ENCODE data around the gene SH3BP5. TPM values are rescaled to one million over a fixed set of nuclear protein-coding genes. Genes with fewer than 3 reads are reported as not detected.

Gene SH3BP5
- total RNA-seq, 1 donor from 2014 or later = 9.3 TPM

- Histone ChIP-seq H3K4me3 (ENCODE audit: low read depth, low read length) (no peak overlapping the region), H3K36me3 (ENCODE audit: control insufficient read depth, insufficient read depth, low read length) (no peaks in the 10 kb centered on the region), H3K27me3 (ENCODE audit: control insufficient read depth, insufficient read depth, low read length) (no peaks in the 10 kb centered on the region)
- DNase-seq (ENCODE audit: low read depth) = no peak
- TF ChIP-seq CTCF (IDR thresholded peaks at IDR 0.05; ENCODE audit: insufficient read depth, low read length, poor library complexity, severe bottlenecking) = no peak
These were observed 104.2 kb downstream of the SH3BP5 start for GRCh38 chr3:15228147-15228546.

- Histone ChIP-seq H3K27me3 (ENCODE audit: control insufficient read depth, insufficient read depth, low read length) (no peaks in the 10 kb centered on the region), H3K36me3 (ENCODE audit: control insufficient read depth, insufficient read depth, low read length) (peaks cover 1% of the 10 kb centered on the region), H3K4me3 (ENCODE audit: low read depth, low read length) (no peak overlapping the region)
- no peak for TF ChIP-seq CTCF (IDR thresholded peaks at IDR 0.05; ENCODE audit: insufficient read depth, low read length, poor library complexity, severe bottlenecking)
- DNase-seq (ENCODE audit: low read depth) = no peak
These were observed 108.5 kb downstream of the SH3BP5 start for GRCh38 chr3:15223685-15224572.

- no peak for TF ChIP-seq CTCF (IDR thresholded peaks at IDR 0.05; ENCODE audit: insufficient read depth, low read length, poor library complexity, severe bottlenecking)
- no peaks in the 10 kb centered on the region for H3K27me3 ChIP-seq (ENCODE audit: control insufficient read depth, insufficient read depth, low read length)
- H3K4me3 ChIP-seq (ENCODE audit: low read depth, low read length) = no peak overlapping the region
- peaks cover 3% of the 10 kb centered on the region for H3K36me3 ChIP-seq (ENCODE audit: control insufficient read depth, insufficient read depth, low read length)
- DNase-seq (ENCODE audit: low read depth) = no peak
These were observed 110.7 kb downstream of the SH3BP5 start for GRCh38 chr3:15221574-15222217.

- DNase-seq (ENCODE audit: low read depth) = no peak
- Histone ChIP-seq H3K36me3 (ENCODE audit: control insufficient read depth, insufficient read depth, low read length) (peaks cover 3% of the 10 kb centered on the region), H3K4me3 (ENCODE audit: low read depth, low read length) (no peak overlapping the region), H3K27me3 (ENCODE audit: control insufficient read depth, insufficient read depth, low read length) (no peaks in the 10 kb centered on the region)
- TF ChIP-seq CTCF (IDR thresholded peaks at IDR 0.05; ENCODE audit: insufficient read depth, low read length, poor library complexity, severe bottlenecking) = no peak
These were observed 111.7 kb downstream of the SH3BP5 start for GRCh38 chr3:15220661-15221060.

- no peak overlapping the region for H3K4me3 ChIP-seq (ENCODE audit: low read depth, low read length)
- DNase-seq (ENCODE audit: low read depth) = no peak
- H3K36me3 ChIP-seq (ENCODE audit: control insufficient read depth, insufficient read depth, low read length) = peaks cover 3% of the 10 kb centered on the region
- H3K27me3 ChIP-seq (ENCODE audit: control insufficient read depth, insufficient read depth, low read length) = no peaks in the 10 kb centered on the region
- no peak for TF ChIP-seq CTCF (IDR thresholded peaks at IDR 0.05; ENCODE audit: insufficient read depth, low read length, poor library complexity, severe bottlenecking)
These were observed 112.3 kb downstream of the SH3BP5 start for GRCh38 chr3:15220056-15220455.
